Measurements from ENCODE around the gene ZWILCH. TPM values are rescaled to one million over a fixed set of nuclear protein-coding genes. Genes with fewer than 3 reads are reported as not detected.
A peak's percentile ranks its signal among the peaks of the same experiment; 100 is the strongest.

The ZWILCH gene
- total RNA-seq, 6 experiments from 2014 or later = 1.1 to 4.9 (median 2.5) TPM

- DNase-seq (no peak), ATAC-seq (no peak)
- Histone ChIP-seq H3K4me3 (no peak overlapping the region), H3K9me3 (no peaks in the 10 kb centered on the region), H3K4me1 (no peaks in the 10 kb centered on the region), H3K27me3 (no peaks in the 10 kb centered on the region), H3K36me3 (no peaks in the 10 kb centered on the region), H3K27ac (no peak overlapping the region)
- intact Hi-C loops (cut with DNase I) = no loop called here
- WGBS (ENCODE audit: insufficient coverage, low coverage, low lambda C conversion rate, missing lambda C conversion rate) = 96% methylated on average over 8 of the region's 9 CpGs
- no peak for TF ChIP-seq POLR2A (IDR thresholded peaks at IDR 0.05)
- no peak for TF ChIP-seq CTCF (IDR thresholded peaks at IDR 0.05)
These were observed 29.9 kb downstream of the ZWILCH start for GRCh38 chr15:66535056-66535455.

GRCh38 chr15:66542896-66543295, 37.8 kb downstream of the ZWILCH start:
- WGBS (ENCODE audit: insufficient coverage, low coverage, low lambda C conversion rate, missing lambda C conversion rate) = 94% methylated on average over 4 of the region's 4 CpGs
- no peak overlapping the region for H3K27ac ChIP-seq
- intact Hi-C loops (cut with DNase I) = no loop called here

GRCh38 chr15:66545255-66545654, 40.1 kb downstream of the ZWILCH start:
- no peaks in the 10 kb centered on the region for H3K4me1 ChIP-seq
- no peak overlapping the region for H3K27ac ChIP-seq
- no peaks in the 10 kb centered on the region for H3K9me3 ChIP-seq
- no peaks in the 10 kb centered on the region for H3K36me3 ChIP-seq
- TF ChIP-seq CTCF (IDR thresholded peaks at IDR 0.05) = no peak
- TF ChIP-seq POLR2A (IDR thresholded peaks at IDR 0.05) = no peak
- ATAC-seq (no peak), DNase-seq (no peak)
- no peak overlapping the region for H3K4me3 ChIP-seq
- intact Hi-C loops (cut with DNase I) = no loop called here
- H3K27me3 ChIP-seq = no peaks in the 10 kb centered on the region
- WGBS (ENCODE audit: insufficient coverage, low coverage, low lambda C conversion rate, missing lambda C conversion rate) = 100% methylated on average over 1 of the region's 1 CpG

More at GRCh38 chr15:66542896-66543295, 37.8 kb downstream of the ZWILCH start:
- TF ChIP-seq CTCF (IDR thresholded peaks at IDR 0.05) (no peak), POLR2A (IDR thresholded peaks at IDR 0.05) (no peak)
- Histone ChIP-seq H3K9me3 (no peaks in the 10 kb centered on the region), H3K4me3 (no peak overlapping the region), H3K27me3 (no peaks in the 10 kb centered on the region), H3K4me1 (no peaks in the 10 kb centered on the region), H3K36me3 (no peaks in the 10 kb centered on the region)
- ATAC-seq (no peak), DNase-seq (no peak)

- no peak for ATAC-seq
- no peaks in the 10 kb centered on the region for H3K4me1 ChIP-seq
- intact Hi-C loops (cut with DNase I) = no loop called here
- no peak overlapping the region for H3K27ac ChIP-seq
- H3K4me3 ChIP-seq = no peak overlapping the region
- DNase-seq = no peak
- H3K27me3 ChIP-seq = no peaks in the 10 kb centered on the region
- no peak for TF ChIP-seq CTCF (IDR thresholded peaks at IDR 0.05)
- no peak for TF ChIP-seq POLR2A (IDR thresholded peaks at IDR 0.05)
- no peaks in the 10 kb centered on the region for H3K36me3 ChIP-seq
- no peaks in the 10 kb centered on the region for H3K9me3 ChIP-seq
These were observed 50.6 kb downstream of the ZWILCH start for GRCh38 chr15:66555685-66556084.

GRCh38 chr15:66558271-66558670, 53.1 kb downstream of the ZWILCH start:
- TF ChIP-seq CTCF (IDR thresholded peaks at IDR 0.05) (no peak), POLR2A (IDR thresholded peaks at IDR 0.05) (no peak)
- 100% methylated on average over 5 of the region's 6 CpGs for WGBS (ENCODE audit: insufficient coverage, low coverage, low lambda C conversion rate, missing lambda C conversion rate)
- Histone ChIP-seq H3K9me3 (no peaks in the 10 kb centered on the region), H3K27me3 (no peaks in the 10 kb centered on the region), H3K27ac (no peak overlapping the region), H3K36me3 (no peaks in the 10 kb centered on the region), H3K4me3 (no peak overlapping the region), H3K4me1 (no peaks in the 10 kb centered on the region)
- intact Hi-C loops (cut with DNase I) = no loop called here
- ATAC-seq = no peak
- peak in 1 of 3 donors; percentile 5 for DNase-seq
